Suprapubic skin (tissue), 4 donors: ENCODE data around the gene CACNA2D3.

ENCODE experiments used
- EP300 ChIP-seq: sonication (generic); formaldehyde crosslinking; IDR thresholded peaks from one replicate; pipeline ENCODE4 v1.6.1; 2017; ENCODE audit warnings: antibody characterized with exemption
- POLR2A ChIP-seq, 2 donors: fragments of 450-650 bp; IDR thresholded peaks; one replicate each; pipeline ENCODE4 v1.6.1; 2017; ENCODE audit warnings: antibody characterized with exemption in 2 of 2, mild to moderate bottlenecking in 2 of 2, moderate library complexity in 2 of 2
- POLR2AphosphoS5 ChIP-seq, 3 donors: sonication (generic); formaldehyde crosslinking; IDR thresholded peaks; one replicate each; pipeline ENCODE4 v1.6.1; 2017; ENCODE audit warnings: antibody characterized with exemption in 3 of 3
- TF ChIP-seq, protein P1 (sequence below), 2 donors: fragments of 200-600 bp in 1 of 2; fragments of 450-650 bp in 1 of 2; sonication (generic) in 1 of 2; IDR thresholded peaks; one replicate each; pipeline ENCODE4 v1.5.1; 2016 to 2019; ENCODE audit warnings: antibody characterized with exemption in 2 of 2, mild to moderate bottlenecking in 1 of 2, moderate library complexity in 1 of 2

DNA sequence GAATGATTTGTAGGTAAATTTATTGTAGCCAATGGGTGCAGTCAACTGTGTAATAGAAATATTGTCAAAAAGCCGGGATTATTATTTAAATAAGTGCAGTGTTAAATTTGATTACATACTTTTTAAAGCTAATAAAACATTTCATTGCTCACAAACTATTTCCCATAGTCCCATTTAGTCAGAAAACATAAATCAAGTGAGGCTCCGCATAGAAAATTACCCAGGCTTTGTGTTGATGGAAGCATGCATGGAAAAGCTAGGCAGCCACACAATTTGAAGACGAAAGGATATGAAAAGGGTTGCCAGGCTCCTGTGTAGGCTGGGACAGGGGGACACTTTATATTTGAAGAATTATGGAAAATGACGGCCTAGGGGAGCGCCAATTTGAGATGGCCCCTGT, 723.2 kb downstream of the CACNA2D3 start:
- TF ChIP-seq, protein P1, sequence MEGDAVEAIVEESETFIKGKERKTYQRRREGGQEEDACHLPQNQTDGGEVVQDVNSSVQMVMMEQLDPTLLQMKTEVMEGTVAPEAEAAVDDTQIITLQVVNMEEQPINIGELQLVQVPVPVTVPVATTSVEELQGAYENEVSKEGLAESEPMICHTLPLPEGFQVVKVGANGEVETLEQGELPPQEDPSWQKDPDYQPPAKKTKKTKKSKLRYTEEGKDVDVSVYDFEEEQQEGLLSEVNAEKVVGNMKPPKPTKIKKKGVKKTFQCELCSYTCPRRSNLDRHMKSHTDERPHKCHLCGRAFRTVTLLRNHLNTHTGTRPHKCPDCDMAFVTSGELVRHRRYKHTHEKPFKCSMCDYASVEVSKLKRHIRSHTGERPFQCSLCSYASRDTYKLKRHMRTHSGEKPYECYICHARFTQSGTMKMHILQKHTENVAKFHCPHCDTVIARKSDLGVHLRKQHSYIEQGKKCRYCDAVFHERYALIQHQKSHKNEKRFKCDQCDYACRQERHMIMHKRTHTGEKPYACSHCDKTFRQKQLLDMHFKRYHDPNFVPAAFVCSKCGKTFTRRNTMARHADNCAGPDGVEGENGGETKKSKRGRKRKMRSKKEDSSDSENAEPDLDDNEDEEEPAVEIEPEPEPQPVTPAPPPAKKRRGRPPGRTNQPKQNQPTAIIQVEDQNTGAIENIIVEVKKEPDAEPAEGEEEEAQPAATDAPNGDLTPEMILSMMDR (IDR thresholded peaks at IDR 0.05), result no peak
- TF ChIP-seq POLR2AphosphoS5 (IDR thresholded peaks at IDR 0.05), result no peak
- no peak for TF ChIP-seq POLR2A (IDR thresholded peaks at IDR 0.05)
- TF ChIP-seq EP300, result no peak
